Measurements from ENCODE around the gene FALEC.

DNA sequence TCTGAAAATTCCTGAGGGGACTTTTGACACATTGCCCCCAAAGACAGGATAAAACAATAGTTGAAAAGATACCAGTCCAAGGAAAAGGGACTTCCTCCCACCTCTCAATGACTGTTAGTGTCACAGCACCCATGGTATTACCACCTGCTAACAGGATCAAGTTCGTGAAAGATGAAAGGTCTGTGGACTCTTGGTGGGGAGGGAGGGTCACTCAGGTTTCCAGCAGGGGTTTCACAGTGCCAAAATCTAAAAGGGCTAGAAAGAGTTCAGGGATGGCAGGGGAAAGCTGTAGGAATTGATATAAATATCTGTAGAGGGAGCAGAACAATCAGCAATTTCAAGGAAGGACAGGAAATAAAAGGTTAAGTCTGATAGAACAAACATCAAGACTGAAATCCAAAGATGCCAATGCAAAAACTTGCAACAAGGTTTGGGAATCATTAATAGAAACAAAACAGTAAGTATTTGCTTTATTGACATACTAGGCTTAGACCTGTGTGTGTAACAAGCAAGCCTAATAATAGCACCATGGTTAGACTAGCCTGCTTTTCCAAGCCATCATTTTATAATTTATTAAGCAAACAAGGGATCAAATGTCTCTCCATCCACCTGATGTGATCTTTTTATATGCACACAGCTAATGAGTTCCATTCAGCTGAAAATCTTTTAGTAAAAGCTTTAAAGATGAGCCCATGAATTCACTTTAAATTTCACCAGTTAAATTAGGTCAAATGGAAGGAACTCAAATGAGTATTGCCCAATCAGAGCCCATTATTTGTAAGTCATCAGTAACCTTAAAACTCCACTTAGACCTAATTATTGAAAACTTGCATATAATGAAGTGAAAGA is 60.2 kb downstream of the FALEC start:
- TF ChIP-seq, protein P1, sequence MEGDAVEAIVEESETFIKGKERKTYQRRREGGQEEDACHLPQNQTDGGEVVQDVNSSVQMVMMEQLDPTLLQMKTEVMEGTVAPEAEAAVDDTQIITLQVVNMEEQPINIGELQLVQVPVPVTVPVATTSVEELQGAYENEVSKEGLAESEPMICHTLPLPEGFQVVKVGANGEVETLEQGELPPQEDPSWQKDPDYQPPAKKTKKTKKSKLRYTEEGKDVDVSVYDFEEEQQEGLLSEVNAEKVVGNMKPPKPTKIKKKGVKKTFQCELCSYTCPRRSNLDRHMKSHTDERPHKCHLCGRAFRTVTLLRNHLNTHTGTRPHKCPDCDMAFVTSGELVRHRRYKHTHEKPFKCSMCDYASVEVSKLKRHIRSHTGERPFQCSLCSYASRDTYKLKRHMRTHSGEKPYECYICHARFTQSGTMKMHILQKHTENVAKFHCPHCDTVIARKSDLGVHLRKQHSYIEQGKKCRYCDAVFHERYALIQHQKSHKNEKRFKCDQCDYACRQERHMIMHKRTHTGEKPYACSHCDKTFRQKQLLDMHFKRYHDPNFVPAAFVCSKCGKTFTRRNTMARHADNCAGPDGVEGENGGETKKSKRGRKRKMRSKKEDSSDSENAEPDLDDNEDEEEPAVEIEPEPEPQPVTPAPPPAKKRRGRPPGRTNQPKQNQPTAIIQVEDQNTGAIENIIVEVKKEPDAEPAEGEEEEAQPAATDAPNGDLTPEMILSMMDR (IDR thresholded peaks at IDR 0.05), result no peak
- TF ChIP-seq POLR2A (IDR thresholded peaks at IDR 0.05), result peak in 1 of 2 donors; percentile 25
- peak in 1 of 3 donors; percentile 4 for TF ChIP-seq POLR2AphosphoS5 (IDR thresholded peaks at IDR 0.05)
- no peak for TF ChIP-seq EP300 (IDR thresholded peaks at IDR 0.05)
